NCI-H2029 treated with DMSO at 0.1 percent for 48 hours (cell line): ENCODE results near the gene RNPC3.
"Not testable (repeated sequence)": the region's sequence is repeated elsewhere in the genome, so short reads cannot be mapped to it uniquely, and the experiment has no call there.

Experiments
- DNase-seq: peaks from one replicate; lab custom pipeline; 2025; lab: John Stamatoyannopoulos, UW

Gene RNPC3

DNA sequence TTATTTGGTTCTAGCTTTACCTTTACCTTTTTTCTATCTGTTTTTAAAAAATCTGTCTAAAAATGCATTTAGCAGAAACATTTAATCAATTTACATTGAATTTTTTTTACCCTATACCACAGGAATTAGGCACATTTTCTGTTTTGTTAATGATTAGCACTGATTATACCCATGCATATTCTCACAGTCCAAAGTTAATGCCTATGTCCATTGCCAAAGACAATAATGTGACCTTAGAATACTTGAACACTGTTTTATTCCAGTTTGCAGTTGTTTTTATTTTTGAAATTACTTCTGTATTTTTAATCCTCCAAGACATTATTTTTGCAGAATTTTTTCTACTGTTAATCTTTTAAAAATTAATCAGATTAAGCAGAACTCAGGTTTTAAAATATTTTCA lies 34.9 kb downstream of the RNPC3 start:
- DNase-seq, result no peak

DNA sequence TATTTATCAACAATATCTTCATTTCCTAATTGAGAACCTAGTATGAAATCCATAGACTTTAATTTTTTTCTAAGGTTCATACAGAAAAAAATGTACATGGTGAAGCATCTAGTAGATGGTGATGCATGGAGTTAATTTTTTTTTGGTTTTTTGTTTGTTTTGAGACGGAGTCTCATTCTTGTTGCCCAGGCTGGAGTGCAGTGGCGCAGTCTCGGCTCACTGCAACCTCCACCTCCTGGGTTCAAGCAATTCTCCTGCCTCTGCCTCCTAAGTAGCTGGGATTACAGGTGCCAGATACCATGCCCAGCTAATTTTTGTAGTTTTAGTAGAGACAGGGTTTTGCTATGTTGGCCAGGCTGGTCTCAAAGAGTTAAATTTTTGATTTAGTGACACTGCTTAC lies 35.6 kb downstream of the RNPC3 start:
- DNase-seq, result not testable (repeated sequence)

DNA sequence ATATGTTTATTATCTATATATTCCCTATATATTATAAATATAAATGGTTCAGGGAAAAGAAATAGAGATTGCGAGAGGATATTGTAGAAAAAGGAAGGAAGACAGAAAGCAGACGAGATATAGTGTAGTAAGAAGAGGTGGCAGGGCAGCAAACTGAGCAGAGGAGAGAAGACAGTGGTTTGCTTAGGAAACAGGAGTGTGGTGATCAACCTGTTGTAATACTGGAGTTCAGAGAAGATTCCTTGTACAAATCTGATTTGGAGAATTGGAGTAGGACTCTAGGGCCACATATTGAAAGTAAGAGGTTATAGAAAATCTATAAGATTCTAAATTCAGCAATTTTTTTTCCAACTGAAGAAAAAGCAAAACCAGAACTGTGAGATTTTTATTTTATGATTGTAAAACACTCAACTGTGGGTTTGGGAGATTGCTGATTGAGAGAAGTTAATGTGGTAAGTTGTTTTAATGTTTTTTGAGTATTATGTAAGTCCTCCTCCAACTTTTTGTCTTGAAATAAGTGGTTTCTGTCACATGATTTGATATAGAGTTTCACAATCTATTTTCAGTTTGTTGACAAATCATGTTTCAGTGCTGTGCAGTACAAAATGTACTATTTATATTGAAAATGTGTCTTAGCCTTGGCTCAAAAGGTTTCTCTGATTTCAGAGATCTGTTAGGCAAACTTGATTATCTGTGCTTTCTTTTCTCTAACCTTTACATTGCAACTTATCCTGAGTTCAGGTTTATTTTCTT lies 36.3 kb downstream of the RNPC3 start:
- DNase-seq, result no peak

DNA sequence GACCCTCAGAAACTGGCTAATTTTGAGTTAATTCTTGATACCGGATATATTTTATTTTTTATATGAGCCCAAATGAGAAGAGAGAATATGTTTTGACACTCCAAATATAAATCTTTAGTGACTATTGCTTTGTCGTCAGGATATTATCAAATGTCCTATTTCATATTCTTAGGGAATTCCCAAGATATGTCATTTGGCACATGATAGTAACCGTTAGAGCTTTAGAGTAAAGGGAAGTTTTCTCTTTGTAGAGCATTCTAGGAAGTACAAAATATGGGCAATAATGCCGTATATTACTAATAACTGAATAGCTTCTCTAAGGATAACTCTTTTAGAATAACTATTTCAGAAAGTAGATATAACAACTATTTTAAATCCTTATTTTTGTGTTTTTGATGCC lies 37.6 kb downstream of the RNPC3 start:
- no peak for DNase-seq

DNA sequence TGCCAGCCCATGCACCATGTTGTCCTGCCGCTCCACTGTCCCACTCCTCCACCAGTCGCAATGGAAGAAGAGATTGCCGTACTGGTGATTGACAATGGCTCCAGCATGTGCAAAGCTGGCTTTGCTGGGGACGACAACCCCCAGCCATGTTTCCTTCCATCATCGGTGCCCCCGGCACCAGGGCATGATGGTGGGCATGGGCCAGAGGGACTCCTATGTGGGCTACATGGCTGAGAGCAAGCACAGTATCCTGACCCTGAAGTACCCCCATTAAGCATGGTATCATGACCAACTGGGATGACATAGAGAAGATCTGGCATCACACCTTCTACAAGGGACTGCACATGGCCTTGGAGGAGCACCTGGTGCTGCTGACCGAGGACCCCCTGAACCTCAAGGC lies 44.0 kb downstream of the RNPC3 start:
- DNase-seq, result no peak

DNA sequence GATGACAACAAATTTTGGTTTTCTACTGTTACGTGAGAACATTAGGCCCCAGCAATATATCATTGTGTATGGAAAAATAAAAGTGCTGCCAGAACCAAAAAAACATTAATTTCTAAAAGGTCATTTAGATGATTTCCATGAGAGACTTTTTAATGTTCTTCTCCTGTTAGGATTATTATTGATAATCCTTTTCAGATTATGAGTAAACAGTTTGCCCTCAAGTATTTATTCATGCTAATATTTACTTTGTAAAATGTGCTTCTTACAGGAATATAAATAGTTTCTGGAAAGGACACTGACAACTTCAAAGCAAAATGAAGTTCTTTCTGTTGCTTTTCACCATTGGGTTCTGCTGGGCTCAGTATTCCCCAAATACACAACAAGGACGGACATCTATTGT lies 45.8 kb downstream of the RNPC3 start, which contains the start of gene AMY2B:
Gene AMY2B, plus strand, starts transcription at position 301 of the 400 bp plus-strand sequence. Its CDS starts 14 bp downstream, at position 315.
- DNase-seq, result not testable (repeated sequence)

DNA sequence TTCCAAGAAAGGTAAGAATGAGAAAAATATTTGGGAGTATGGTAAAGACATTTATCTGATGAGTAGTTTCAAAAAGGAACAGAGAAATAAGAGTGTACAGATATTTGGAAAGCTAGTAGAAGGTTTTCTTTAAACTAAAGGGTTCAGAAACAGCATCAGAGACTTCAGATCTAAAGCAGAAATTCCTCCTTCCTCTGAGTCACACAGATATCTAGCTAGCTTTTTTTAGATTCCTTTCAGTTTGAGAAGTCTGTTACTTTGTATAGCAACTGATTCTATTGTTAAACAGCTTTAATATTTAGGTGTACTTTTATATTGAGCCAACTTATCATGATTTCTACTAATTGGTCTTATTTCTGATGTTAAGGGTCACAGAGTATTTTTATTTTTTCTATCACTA lies 50.6 kb downstream of the RNPC3 start:
- no peak for DNase-seq

DNA sequence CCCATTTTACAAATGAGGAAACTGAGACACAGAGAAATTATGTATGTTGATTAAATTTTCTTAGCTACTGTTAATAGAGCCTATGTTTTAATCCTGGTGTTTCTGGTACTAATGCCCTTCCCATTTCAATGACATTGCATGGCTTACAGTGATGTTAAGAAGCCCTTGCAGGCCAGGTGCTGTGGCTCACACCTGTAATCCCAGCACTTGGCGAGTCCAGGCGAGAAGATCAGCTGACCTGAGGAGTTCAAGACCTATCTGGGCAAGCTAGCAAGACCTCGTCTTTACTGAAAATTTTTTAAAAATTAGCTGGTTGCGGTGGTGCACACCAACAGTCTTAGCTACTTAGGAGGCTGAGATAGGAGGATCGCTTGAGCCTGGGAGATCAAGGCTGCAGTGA lies 51.3 kb downstream of the RNPC3 start:
- DNase-seq, result not testable (repeated sequence)

DNA sequence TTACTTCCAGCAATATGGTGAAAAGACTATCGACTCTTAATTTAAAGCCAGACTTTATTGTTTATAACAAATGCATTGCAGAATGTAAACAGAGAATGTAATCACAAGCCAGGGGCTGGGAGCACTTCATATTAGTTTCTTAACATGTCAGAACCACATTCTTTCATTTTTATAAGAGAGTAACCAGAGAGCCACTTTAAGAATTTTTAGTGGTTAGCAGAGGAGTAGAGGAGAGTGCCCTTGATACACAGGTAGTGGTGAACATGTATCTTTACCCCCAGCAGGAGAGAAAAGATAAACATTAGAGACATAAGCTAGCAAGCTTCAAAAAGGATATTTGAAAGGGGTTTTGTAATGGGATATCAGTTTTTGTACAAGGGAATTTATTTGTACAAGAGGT lies 57.0 kb downstream of the RNPC3 start:
- no peak for DNase-seq

DNA sequence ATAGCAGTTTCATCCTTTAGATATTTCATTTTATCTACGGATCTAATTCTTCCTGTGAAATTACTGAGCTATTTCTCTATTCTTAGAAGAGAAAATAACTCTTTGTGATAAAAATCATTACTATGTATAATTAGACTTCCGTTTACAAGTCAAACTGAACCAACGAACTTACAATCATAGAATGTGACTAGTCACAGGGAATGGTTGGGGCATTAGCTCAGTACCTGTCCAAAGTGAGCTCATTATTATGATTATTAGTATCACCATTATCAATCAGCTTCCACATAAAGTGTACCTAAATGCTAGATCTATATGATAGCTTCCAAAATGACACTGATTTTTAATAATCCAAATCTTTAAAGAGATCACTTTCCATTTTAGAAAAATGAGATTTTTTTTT lies 58.4 kb downstream of the RNPC3 start:
- DNase-seq, result no peak

DNA sequence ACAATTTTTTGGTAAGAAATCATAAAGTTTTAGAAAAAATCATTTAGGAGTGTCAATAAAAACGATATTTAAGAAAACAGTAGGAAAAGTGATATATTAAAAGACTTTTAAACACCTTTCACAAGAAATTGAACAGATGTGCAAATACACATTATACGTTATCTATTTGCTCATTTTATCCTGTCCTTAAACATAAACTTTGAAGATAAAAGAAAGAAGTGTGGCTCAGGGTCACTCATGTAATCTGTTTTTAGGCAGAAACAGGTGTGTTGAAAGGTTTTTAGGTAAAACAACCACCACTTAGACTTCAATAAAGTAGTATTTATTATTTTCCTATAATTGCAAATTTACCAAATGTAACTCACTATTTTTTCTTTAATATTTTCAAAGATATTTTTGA lies 59.0 kb downstream of the RNPC3 start:
- DNase-seq, result no peak

DNA sequence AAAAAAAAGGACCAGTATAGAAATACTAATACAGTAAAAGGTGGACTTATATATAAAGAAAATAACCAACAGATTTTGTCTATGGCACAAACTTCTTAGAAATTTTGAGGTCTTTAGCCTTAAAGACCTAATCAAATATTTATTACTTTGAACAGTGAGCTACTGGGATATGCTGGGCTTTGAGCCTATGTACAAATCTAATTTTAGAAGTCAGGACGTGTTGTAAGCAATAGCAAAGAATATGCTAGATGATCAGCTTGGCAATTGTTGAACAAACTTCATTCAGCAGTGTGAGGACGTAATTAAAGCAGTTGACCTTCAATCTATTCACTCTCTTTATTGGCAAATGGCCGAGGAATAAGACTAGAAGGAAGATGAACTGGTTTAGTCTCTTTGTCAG lies 77.2 kb downstream of the RNPC3 start:
- not testable (repeated sequence) for DNase-seq
